ENCODE measurements around the gene UNC119.

DNA sequence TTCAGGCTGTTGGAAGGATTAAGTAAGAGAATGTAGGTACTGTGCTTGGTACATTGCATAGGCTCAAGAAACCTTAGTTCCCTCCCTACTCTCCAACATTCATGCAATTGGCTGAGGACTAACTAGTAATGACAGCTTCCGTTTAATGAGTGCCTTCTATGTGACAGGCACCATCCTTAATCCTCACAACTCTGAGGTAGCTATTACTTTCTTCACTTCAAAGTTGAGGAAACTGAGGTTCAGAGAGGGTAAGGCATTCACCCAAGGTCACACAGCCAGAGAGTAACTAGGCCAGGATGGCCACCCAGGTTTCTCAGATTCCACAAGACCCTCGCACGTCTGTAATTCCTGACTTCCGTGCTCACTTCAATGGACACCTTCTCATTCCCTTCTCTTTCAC lies 22.2 kb downstream of the UNC119 start:
- TF ChIP-seq, protein P1, sequence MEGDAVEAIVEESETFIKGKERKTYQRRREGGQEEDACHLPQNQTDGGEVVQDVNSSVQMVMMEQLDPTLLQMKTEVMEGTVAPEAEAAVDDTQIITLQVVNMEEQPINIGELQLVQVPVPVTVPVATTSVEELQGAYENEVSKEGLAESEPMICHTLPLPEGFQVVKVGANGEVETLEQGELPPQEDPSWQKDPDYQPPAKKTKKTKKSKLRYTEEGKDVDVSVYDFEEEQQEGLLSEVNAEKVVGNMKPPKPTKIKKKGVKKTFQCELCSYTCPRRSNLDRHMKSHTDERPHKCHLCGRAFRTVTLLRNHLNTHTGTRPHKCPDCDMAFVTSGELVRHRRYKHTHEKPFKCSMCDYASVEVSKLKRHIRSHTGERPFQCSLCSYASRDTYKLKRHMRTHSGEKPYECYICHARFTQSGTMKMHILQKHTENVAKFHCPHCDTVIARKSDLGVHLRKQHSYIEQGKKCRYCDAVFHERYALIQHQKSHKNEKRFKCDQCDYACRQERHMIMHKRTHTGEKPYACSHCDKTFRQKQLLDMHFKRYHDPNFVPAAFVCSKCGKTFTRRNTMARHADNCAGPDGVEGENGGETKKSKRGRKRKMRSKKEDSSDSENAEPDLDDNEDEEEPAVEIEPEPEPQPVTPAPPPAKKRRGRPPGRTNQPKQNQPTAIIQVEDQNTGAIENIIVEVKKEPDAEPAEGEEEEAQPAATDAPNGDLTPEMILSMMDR (IDR thresholded peaks at IDR 0.05): no peak
- no peak for TF ChIP-seq EP300 (IDR thresholded peaks at IDR 0.05)
